Stimulated activated CD8-positive, alpha-beta memory T cell treated with anti-CD3 and anti-CD28 coated beads, Interleukin-2, amount 100 ng/mL, for 48 hours (primary cell): ENCODE data around the gene TUBB8.
"Not testable (repeated sequence)": the region's sequence is repeated elsewhere in the genome, so short reads cannot be mapped to it uniquely, and the experiment has no call there.

Experiments used
- DNase-seq, 2 donors: peaks; one replicate each; pipeline ENCODE4 v3.0.0-alpha.2; 2020; ENCODE audit warnings: low read depth in 2 of 2

The TUBB8 gene

DNA sequence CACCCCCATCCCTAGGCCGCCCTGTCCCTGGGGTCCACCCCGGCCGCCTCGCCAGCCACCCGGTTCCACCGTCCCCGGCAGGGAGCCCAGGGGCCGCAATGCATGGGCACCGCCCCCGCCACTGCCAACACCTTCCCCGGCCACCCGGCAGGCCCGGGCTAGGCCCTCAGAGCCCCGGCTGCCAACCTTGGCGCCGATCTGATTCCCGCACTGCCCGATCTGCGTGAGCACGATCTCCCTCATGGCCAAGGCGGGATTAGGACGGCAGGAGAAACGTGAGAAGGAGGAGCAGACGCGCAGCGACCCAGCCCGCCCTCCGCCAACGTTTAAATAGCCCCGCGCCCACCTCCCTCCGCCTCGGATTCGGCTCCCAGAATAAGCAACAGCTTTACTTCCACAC is at the start of gene TUBB8:
TSS of gene TUBB8 (minus strand) at position 301 of the 400 bp plus-strand sequence. CDS start at position 243, 58 bp downstream.
- no peak for DNase-seq

DNA sequence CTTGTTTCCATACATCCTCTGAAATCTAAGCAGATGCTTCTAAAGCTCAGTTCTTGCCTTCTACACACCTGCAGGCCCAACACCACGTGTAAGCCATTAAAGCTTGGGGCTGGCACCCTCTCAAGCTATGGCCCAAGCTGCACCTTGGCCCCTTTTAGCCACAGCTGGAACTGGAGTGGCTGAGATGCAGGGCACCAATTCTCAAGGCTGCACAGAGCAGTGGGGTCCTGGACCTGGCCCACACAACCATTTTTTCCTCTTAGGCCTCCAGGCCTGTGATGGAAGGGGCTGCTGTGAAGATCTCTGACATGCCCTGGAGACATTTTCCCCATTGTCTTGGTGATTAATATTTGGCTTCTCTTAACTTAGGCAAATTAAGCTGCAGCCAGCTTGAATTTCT is 47.4 kb upstream of the TUBB8 start:
- DNase-seq, result no peak

DNA sequence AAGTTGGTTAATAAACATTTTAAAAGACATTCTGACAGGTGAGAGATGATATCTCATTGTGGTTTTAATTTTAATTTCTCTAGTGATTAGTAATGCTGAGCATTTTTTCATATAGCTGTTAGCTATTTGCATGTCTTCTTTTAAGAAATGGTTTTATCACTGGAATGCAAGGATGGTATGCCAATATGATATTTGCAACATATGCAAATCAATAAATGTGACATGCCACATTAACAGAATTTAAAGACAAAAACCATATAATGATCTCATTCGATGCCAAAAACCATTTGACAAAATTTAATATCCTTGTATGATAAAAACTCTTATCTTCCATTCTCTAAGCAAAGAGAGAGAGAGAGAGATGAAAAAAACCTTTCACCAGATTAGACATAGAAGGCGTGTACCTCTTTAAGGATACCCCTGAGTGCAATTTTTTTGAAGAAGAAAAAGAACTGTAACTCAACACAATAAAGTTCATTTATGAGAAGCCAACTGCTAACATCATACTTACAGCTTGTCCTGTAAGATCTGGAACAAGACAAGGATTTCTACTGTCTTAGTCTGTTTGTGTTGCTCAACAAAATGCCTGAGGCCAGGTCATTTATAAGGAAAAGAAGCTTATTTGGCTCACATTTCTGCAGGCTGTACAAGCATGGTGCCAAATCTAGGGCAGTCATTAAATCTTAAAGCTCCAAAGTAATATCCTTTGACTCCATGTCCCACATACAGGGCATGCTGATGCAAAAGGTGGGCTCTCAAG is 46.4 kb upstream of the TUBB8 start:
- no peak for DNase-seq

- no peak for DNase-seq
Measured at GRCh38 chr10:94613-95012, 45.5 kb upstream of the TUBB8 start.

- no peak for DNase-seq
Measured at GRCh38 chr10:92846-93245, 43.8 kb upstream of the TUBB8 start.

DNA sequence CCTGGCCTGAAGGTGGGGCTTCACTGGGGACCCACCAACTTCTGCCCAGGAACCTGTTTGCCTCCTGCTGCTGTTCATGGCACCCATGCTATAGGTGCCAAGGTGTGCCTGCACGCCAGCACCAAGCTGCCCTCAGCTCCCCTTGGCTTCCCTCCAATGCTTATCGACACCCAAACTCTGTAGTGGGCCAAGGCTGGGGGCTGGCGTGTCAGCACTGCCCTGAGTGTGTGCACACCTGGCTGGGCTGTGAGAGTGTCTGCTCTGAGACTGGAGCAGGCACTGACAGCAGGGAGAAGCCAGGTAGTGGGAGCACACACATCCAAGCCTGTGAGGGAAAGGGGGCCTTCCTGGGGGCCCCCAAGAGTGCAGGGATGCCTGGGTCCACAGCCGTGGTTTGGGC is 43.1 kb upstream of the TUBB8 start:
- no peak for DNase-seq

GRCh38 chr10:91313-91712 is 42.2 kb upstream of the TUBB8 start:
- DNase-seq, result no peak

- DNase-seq, result no peak
Measured at GRCh38 chr10:90161-90560, 41.1 kb upstream of the TUBB8 start.

- no peak for DNase-seq
Measured at GRCh38 chr10:89248-89647, 40.2 kb upstream of the TUBB8 start.

DNA sequence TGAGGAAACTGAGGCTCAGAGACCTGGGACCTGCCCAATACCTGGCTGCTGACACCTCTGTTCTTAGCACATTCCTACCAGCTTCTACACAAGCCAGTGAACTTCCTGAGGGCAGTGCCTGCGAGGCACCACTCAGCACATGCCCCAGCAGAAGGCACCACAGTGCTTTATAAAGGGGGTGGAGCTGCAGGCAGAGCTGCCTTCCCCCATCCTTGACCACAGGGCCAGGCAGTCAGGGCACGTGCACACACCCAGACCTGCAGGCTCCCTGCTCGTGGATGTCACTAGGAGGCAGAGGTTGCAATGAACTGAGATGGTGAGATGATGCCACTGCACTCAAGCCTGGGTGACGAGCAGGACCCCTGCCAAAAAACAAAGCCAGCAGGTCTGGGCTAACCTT is 39.2 kb upstream of the TUBB8 start:
- no peak for DNase-seq

DNA sequence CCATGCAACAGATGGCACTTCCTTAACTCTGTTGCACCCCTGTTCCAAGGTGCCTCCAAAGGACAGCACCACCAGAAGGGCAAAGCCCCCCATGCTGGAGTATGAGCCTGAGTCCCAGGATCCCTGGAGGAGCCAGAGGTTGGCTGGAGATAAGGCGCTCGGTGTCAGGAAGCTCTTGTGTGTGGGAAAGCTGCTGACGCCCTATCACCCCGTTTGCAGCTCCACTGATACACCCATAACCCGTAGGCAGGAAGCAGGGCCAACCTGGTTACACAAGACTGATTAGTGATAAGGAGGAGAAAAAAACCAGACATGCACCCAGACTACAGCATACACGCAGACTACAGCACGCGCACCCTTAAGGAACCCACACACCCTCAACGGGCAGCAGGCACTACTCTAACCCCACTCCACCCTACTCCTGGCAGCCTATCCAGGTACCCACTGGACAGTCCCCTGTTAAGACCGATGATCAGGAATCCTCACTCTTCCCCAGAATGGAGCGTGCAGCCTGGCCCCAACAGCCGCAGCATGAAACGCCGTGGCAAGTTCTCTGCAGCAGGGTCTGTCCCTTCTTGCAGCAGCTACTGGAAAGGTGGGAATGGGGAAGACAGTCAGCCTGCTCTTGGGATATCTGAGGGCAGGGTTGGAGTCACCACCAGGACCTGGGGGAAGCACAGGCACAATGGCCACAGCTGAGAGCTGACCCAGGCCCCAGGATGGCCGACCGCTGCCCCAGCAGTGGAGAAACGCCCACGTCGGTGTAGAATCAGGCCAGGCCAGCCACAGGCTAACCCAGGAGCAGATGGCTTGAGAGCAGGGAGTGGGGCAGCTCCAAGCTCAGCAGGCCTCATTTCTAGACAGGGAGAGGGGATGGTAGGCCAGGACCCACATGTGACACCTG is 38.3 kb upstream of the TUBB8 start:
- DNase-seq, result no peak

DNA sequence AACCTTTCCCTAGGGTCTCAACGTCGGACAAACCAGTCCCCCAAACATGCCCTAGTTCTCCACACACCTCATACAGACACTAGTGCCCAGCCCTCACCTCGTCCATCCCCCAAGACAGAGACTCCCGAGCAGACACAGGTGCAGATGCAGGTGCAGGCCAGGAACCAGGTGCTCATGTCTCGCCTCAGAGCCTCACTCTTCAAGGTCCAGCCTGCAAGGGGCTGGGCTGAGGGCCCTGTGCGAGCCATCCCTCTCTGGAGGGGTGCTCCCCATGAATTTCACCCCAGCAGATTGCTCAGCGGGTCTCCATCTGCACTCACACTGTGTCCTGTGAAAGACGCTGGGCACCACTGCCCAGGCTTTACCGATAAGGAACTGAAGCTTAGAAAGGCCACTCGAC is 36.9 kb upstream of the TUBB8 start:
- no peak for DNase-seq

- no peak for DNase-seq
Measured at GRCh38 chr10:85044-85443, 35.9 kb upstream of the TUBB8 start.

DNA sequence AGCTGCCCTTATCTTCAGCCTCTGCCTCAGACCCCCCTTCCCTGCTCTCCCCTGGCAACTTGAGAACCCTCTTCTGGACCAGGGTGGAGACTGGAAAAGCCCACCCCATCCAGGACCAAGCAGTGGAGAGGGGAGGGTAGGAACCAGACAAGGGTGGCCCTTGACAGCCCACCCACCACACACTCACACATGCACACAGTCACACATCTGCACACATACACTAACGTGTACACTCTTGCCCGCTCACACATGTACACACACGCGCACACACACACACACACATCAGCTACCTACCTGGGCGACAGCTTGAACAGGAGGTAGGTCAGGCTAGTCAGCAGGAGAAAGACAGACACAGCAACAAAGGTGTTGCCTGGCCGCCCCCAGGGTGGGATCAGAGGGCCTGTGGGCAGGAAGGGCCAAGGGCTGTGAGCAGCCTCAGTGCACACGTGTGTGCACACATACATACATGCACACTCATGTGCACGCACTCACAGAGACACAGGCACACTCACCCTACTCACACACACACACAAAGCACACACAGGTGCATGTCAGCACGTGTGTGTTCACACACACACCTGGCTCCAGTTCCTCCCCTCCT is 34.9 kb upstream of the TUBB8 start:
- DNase-seq, result no peak

- DNase-seq, result no peak
Measured at GRCh38 chr10:80477-81105, 31.5 kb upstream of the TUBB8 start.

DNA sequence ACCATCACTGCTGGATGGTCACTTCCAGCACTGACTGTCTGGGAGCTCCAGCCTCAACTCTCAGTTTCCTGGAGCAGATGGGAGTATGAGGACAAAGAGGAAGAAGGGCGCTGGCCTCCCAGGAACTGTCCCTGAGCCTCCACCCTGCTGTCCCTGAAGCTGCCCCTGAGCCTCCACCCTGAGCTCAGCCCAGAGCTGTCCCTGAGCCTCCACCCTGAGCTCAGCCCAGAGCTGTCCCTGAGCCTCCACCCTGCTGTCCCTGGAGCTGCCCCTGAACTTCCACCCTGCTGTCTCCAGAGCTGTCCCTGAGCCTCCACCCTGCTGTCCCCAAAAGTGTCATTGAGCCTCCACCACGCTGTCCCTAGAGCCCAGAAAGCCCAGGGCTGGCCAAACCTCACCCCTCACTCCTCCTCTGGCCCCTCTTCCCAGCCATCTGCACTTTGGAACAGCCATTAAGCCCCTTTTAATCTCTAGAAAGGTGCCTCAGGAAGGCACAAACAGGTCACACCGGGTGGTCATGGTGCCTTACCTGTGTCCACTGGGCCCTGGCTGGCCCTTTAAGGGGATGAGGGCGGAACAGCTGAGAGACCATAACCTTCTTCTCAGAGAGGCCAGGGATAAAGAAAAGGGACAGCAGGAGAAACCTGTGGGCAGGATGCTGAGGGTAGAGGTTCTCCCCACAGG is 30.6 kb upstream of the TUBB8 start:
- DNase-seq, result no peak

GRCh38 chr10:78556-78955 is 29.5 kb upstream of the TUBB8 start:
- DNase-seq, result no peak

GRCh38 chr10:74266-74621 is 25.1 kb upstream of the TUBB8 start:
- not testable (repeated sequence) for DNase-seq

GRCh38 chr10:73543-74265 is 24.6 kb upstream of the TUBB8 start:
- DNase-seq, result peak; percentile 24 to 40

DNA sequence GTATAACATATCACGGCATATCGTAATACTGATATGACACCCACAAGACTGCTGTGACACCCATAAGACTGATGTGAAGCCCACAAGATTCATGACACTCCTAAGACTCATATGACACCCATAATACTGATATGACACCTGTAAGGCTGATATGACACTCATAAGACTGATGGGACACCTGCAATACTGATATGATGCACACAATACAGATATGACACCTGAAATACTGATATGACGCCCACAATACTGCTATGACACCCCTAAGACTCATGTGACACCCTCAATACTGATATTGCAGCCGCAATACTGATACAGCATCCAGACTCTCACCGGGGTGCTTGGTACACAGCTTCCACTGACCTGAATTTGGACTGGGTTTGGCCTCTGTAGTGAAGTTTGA is 19.1 kb upstream of the TUBB8 start:
- DNase-seq, result not testable (repeated sequence)

GRCh38 chr10:49926-50325 is 830 bp upstream of the TUBB8 start:
- DNase-seq, result not testable (repeated sequence)
